ENCODE measurements around the gene EDN3.

EDN3 gene

GRCh38 chr20:59300333-59301081 lies at the start of gene EDN3:
Gene EDN3, plus strand, starts transcription at chr20:59300611. Its CDS starts 202 bp downstream, at chr20:59300813.
- no peak for DNase-seq (ENCODE audit: low spot score)

- DNase-seq (ENCODE audit: low spot score) = no peak
These were observed 47.1 kb upstream of the EDN3 start for GRCh38 chr20:59253325-59253724.

- no peak for DNase-seq (ENCODE audit: low spot score)
These were observed 46.6 kb upstream of the EDN3 start for GRCh38 chr20:59253779-59254319.

GRCh38 chr20:59255256-59255655 lies 45.2 kb upstream of the EDN3 start:
- DNase-seq (ENCODE audit: low spot score) = no peak

GRCh38 chr20:59258221-59258621 lies 42.2 kb upstream of the EDN3 start:
- DNase-seq (ENCODE audit: low spot score) = no peak

GRCh38 chr20:59259946-59260345 lies 40.5 kb upstream of the EDN3 start:
- DNase-seq (ENCODE audit: low spot score) = no peak

- no peak for DNase-seq (ENCODE audit: low spot score)
These were observed 35.1 kb upstream of the EDN3 start for GRCh38 chr20:59265298-59265697.

- DNase-seq (ENCODE audit: low spot score) = no peak
These were observed 31.5 kb upstream of the EDN3 start for GRCh38 chr20:59268870-59269269.

GRCh38 chr20:59269411-59270025 lies 30.9 kb upstream of the EDN3 start:
- no peak for DNase-seq (ENCODE audit: low spot score)

GRCh38 chr20:59270380-59270779 lies 30.0 kb upstream of the EDN3 start:
- DNase-seq (ENCODE audit: low spot score) = no peak

GRCh38 chr20:59273739-59274357 lies 26.6 kb upstream of the EDN3 start:
- DNase-seq (ENCODE audit: low spot score) = no peak

GRCh38 chr20:59276938-59277337 lies 23.5 kb upstream of the EDN3 start:
- DNase-seq (ENCODE audit: low spot score) = no peak

GRCh38 chr20:59284470-59284869 lies 15.9 kb upstream of the EDN3 start:
- no peak for DNase-seq (ENCODE audit: low spot score)

- DNase-seq (ENCODE audit: low spot score) = no peak
These were observed 10.4 kb upstream of the EDN3 start for GRCh38 chr20:59289994-59290393.

GRCh38 chr20:59291740-59292383 lies 8.5 kb upstream of the EDN3 start:
- DNase-seq (ENCODE audit: low spot score) = no peak

GRCh38 chr20:59295531-59295930 lies 4.9 kb upstream of the EDN3 start:
- no peak for DNase-seq (ENCODE audit: low spot score)

GRCh38 chr20:59297686-59298085 lies 2.7 kb upstream of the EDN3 start:
- DNase-seq (ENCODE audit: low spot score) = no peak

- no peak for DNase-seq (ENCODE audit: low spot score)
These were observed 472 bp upstream of the EDN3 start for GRCh38 chr20:59299945-59300332.

- no peak for DNase-seq (ENCODE audit: low spot score)
These were observed 1.1 kb downstream of the EDN3 start for GRCh38 chr20:59301343-59302007.

- DNase-seq (ENCODE audit: low spot score) = no peak
These were observed 5.7 kb downstream of the EDN3 start for GRCh38 chr20:59305908-59306655.

GRCh38 chr20:59307270-59307669 lies 6.9 kb downstream of the EDN3 start:
- DNase-seq (ENCODE audit: low spot score) = no peak

All from germinal center (tissue), 1 donor.